Measurements from ENCODE around the gene ADGRV1.

The ADGRV1 gene

GRCh38 chr5:91186101-91186500 lies 627.5 kb downstream of the ADGRV1 start:
- FAIRE-seq (no peak), DNase-seq (ENCODE audit: insufficient read length) (no peak)
- TF ChIP-seq TAF1 (IDR thresholded peaks at IDR 0.05; ENCODE audit: borderline replicate concordance, low read depth, low read length) = no peak
- no peak for TF ChIP-seq POLR2A (IDR thresholded peaks at IDR 0.05; ENCODE audit: low read depth, low read length)
- no peak for TF ChIP-seq POLR2AphosphoS5 (IDR thresholded peaks at IDR 0.05; ENCODE audit: low read depth, low read length)

GRCh38 chr5:91187032-91187431 lies 628.4 kb downstream of the ADGRV1 start:
- TF ChIP-seq TAF1 (IDR thresholded peaks at IDR 0.05; ENCODE audit: borderline replicate concordance, low read depth, low read length) (no peak), POLR2AphosphoS5 (IDR thresholded peaks at IDR 0.05; ENCODE audit: low read depth, low read length) (no peak), POLR2A (IDR thresholded peaks at IDR 0.05; ENCODE audit: low read depth, low read length) (no peak)
- FAIRE-seq = no peak
- DNase-seq (ENCODE audit: insufficient read length) = no peak

GRCh38 chr5:91188755-91189154 lies 630.2 kb downstream of the ADGRV1 start:
- TF ChIP-seq POLR2AphosphoS5 (IDR thresholded peaks at IDR 0.05; ENCODE audit: low read depth, low read length) = no peak
- TF ChIP-seq POLR2A (IDR thresholded peaks at IDR 0.05; ENCODE audit: low read depth, low read length) = no peak
- TF ChIP-seq TAF1 (IDR thresholded peaks at IDR 0.05; ENCODE audit: borderline replicate concordance, low read depth, low read length) = no peak
- DNase-seq (ENCODE audit: insufficient read length) (no peak), FAIRE-seq (no peak)

- no peak for DNase-seq (ENCODE audit: insufficient read length)
- TF ChIP-seq TAF1 (IDR thresholded peaks at IDR 0.05; ENCODE audit: borderline replicate concordance, low read depth, low read length) (no peak), POLR2AphosphoS5 (IDR thresholded peaks at IDR 0.05; ENCODE audit: low read depth, low read length) (no peak), POLR2A (IDR thresholded peaks at IDR 0.05; ENCODE audit: low read depth, low read length) (no peak)
- no peak for FAIRE-seq
Observed at GRCh38 chr5:91189480-91190313, 631.1 kb downstream of the ADGRV1 start.

GRCh38 chr5:91190314-91190690 lies 631.7 kb downstream of the ADGRV1 start:
- DNase-seq (ENCODE audit: insufficient read length) (no peak), FAIRE-seq (no peak)
- no peak for TF ChIP-seq POLR2AphosphoS5 (IDR thresholded peaks at IDR 0.05; ENCODE audit: low read depth, low read length)
- no peak for TF ChIP-seq POLR2A (IDR thresholded peaks at IDR 0.05; ENCODE audit: low read depth, low read length)
- TF ChIP-seq TAF1 (IDR thresholded peaks at IDR 0.05; ENCODE audit: borderline replicate concordance, low read depth, low read length) = no peak

GRCh38 chr5:91194824-91195381 lies 636.3 kb downstream of the ADGRV1 start:
- no peak for DNase-seq (ENCODE audit: insufficient read length)
- TF ChIP-seq POLR2AphosphoS5 (IDR thresholded peaks at IDR 0.05; ENCODE audit: low read depth, low read length) (no peak), TAF1 (IDR thresholded peaks at IDR 0.05; ENCODE audit: borderline replicate concordance, low read depth, low read length) (no peak), POLR2A (IDR thresholded peaks at IDR 0.05; ENCODE audit: low read depth, low read length) (no peak)
- no peak for FAIRE-seq

- FAIRE-seq = no peak
- TF ChIP-seq POLR2A (IDR thresholded peaks at IDR 0.05; ENCODE audit: low read depth, low read length) (no peak), TAF1 (IDR thresholded peaks at IDR 0.05; ENCODE audit: borderline replicate concordance, low read depth, low read length) (no peak), POLR2AphosphoS5 (IDR thresholded peaks at IDR 0.05; ENCODE audit: low read depth, low read length) (no peak)
Observed at GRCh38 chr5:91200692-91201091, 642.1 kb downstream of the ADGRV1 start.

GRCh38 chr5:91206103-91206502 lies 647.5 kb downstream of the ADGRV1 start:
- TF ChIP-seq POLR2AphosphoS5 (IDR thresholded peaks at IDR 0.05; ENCODE audit: low read depth, low read length) = no peak
- no peak for TF ChIP-seq POLR2A (IDR thresholded peaks at IDR 0.05; ENCODE audit: low read depth, low read length)
- no peak for TF ChIP-seq TAF1 (IDR thresholded peaks at IDR 0.05; ENCODE audit: borderline replicate concordance, low read depth, low read length)
- no peak for FAIRE-seq
- DNase-seq (ENCODE audit: insufficient read length) = no peak

More at GRCh38 chr5:91200692-91201091, 642.1 kb downstream of the ADGRV1 start:
- no peak for DNase-seq (ENCODE audit: insufficient read length)

GRCh38 chr5:91206734-91207133 lies 648.1 kb downstream of the ADGRV1 start:
- no peak for TF ChIP-seq TAF1 (IDR thresholded peaks at IDR 0.05; ENCODE audit: borderline replicate concordance, low read depth, low read length)
- FAIRE-seq (no peak), DNase-seq (ENCODE audit: insufficient read length) (no peak)

- FAIRE-seq = no peak
- DNase-seq (ENCODE audit: insufficient read length) = no peak
- no peak for TF ChIP-seq POLR2A (IDR thresholded peaks at IDR 0.05; ENCODE audit: low read depth, low read length)
- no peak for TF ChIP-seq TAF1 (IDR thresholded peaks at IDR 0.05; ENCODE audit: borderline replicate concordance, low read depth, low read length)
- no peak for TF ChIP-seq POLR2AphosphoS5 (IDR thresholded peaks at IDR 0.05; ENCODE audit: low read depth, low read length)
Observed at GRCh38 chr5:91207248-91207647, 648.7 kb downstream of the ADGRV1 start.

- TF ChIP-seq TAF1 (IDR thresholded peaks at IDR 0.05; ENCODE audit: borderline replicate concordance, low read depth, low read length) = no peak
- no peak for TF ChIP-seq POLR2AphosphoS5 (IDR thresholded peaks at IDR 0.05; ENCODE audit: low read depth, low read length)
- TF ChIP-seq POLR2A (IDR thresholded peaks at IDR 0.05; ENCODE audit: low read depth, low read length) = no peak
- DNase-seq (ENCODE audit: insufficient read length) (no peak), FAIRE-seq (no peak)
Observed at GRCh38 chr5:91211997-91212713, 653.6 kb downstream of the ADGRV1 start.
